ENCODE data around the gene RPTOR.

Gene RPTOR

GRCh38 chr17:80783486-80783885 is 238.8 kb downstream of the RPTOR start:
- no peak for TF ChIP-seq CTCF (IDR thresholded peaks at IDR 0.05; ENCODE audit: insufficient read depth, low read depth, low read length, missing control alignments)
- H3K4me3 ChIP-seq (ENCODE audit: low read depth, low read length): no peak overlapping the region
- no peak for DNase-seq (ENCODE audit: low read depth)

GRCh38 chr17:80783971-80784370 is 239.3 kb downstream of the RPTOR start:
- no peak for TF ChIP-seq CTCF (IDR thresholded peaks at IDR 0.05; ENCODE audit: insufficient read depth, low read depth, low read length, missing control alignments)
- no peak for DNase-seq (ENCODE audit: low read depth)
- H3K4me3 ChIP-seq (ENCODE audit: low read depth, low read length): no peak overlapping the region

GRCh38 chr17:80785477-80786178 is 241.0 kb downstream of the RPTOR start:
- no peak for DNase-seq (ENCODE audit: low read depth)
- no peak overlapping the region for H3K4me3 ChIP-seq (ENCODE audit: low read depth, low read length)

GRCh38 chr17:80786470-80786869 is 241.8 kb downstream of the RPTOR start:
- no peak for DNase-seq (ENCODE audit: low read depth)
- H3K4me3 ChIP-seq (ENCODE audit: low read depth, low read length): no peak overlapping the region
- no peak for TF ChIP-seq CTCF (IDR thresholded peaks at IDR 0.05; ENCODE audit: insufficient read depth, low read depth, low read length, missing control alignments)

More at GRCh38 chr17:80785477-80786178, 241.0 kb downstream of the RPTOR start:
- TF ChIP-seq CTCF (IDR thresholded peaks at IDR 0.05; ENCODE audit: insufficient read depth, low read depth, low read length, missing control alignments): no peak

- TF ChIP-seq CTCF (IDR thresholded peaks at IDR 0.05; ENCODE audit: insufficient read depth, low read depth, low read length, missing control alignments): no peak
- H3K4me3 ChIP-seq (ENCODE audit: low read depth, low read length): no peak overlapping the region
- no peak for DNase-seq (ENCODE audit: low read depth)
Observed at GRCh38 chr17:80786887-80787286, 242.2 kb downstream of the RPTOR start.

GRCh38 chr17:80787881-80788280 is 243.2 kb downstream of the RPTOR start:
- DNase-seq (ENCODE audit: low read depth): no peak
- TF ChIP-seq CTCF (IDR thresholded peaks at IDR 0.05; ENCODE audit: insufficient read depth, low read depth, low read length, missing control alignments): no peak
- no peak overlapping the region for H3K4me3 ChIP-seq (ENCODE audit: low read depth, low read length)

GRCh38 chr17:80789356-80789902 is 244.8 kb downstream of the RPTOR start:
- DNase-seq (ENCODE audit: low read depth): peak; percentile 85
- TF ChIP-seq CTCF (IDR thresholded peaks at IDR 0.05; ENCODE audit: insufficient read depth, low read depth, low read length, missing control alignments): no peak
- H3K4me3 ChIP-seq (ENCODE audit: low read depth, low read length): peak overlapping the region; percentile 33
